Loucy (cell line): Measurements from ENCODE around the gene LAMTOR4.

Source experiments
- CTCF ChIP-seq: fragments of 200-600 bp; sonication (generic); conservative IDR thresholded peaks from 2 replicates; pipeline ENCODE4 v1.5.1; 2014; ENCODE audit warnings: mild to moderate bottlenecking, antibody characterized with exemption, low read length
- EZH2phosphoT487 ChIP-seq: fragments of 200-600 bp; IDR thresholded peaks from 2 replicates; pipeline ENCODE4 v1.6.1; 2018; ENCODE audit warnings: antibody characterized with exemption, mild to moderate bottlenecking, moderate library complexity, borderline replicate concordance

- no peak for TF ChIP-seq EZH2phosphoT487
- no peak for TF ChIP-seq CTCF
Observed at GRCh38 chr7:100192969-100193368, 44.3 kb downstream of the LAMTOR4 start.
